ENCODE measurements around the gene OR2L3.
"Not testable (repeated sequence)": the region's sequence is repeated elsewhere in the genome, so short reads cannot be mapped to it uniquely, and the experiment has no call there.

Gene OR2L3

DNA sequence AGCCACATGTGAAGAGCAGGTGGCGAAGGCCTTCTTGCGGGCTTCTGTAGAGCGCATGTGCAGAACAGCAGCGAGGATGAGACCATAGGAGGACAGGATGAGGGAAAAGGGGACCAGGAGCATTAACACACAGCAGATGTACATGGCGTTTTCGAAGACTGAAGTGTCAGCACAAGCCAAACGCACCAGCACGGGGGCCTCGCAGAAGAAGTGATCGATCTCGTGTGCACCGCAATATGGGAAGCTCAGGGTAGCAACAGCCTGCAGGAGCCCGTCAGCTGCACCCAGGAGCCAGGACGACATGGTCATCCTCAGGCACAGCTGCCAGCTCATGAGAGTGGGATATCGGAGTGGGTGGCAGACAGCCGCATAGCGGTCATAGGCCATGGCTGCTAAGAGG, 37.2 kb downstream of the OR2L3 start:
- H3K9me3 ChIP-seq (ENCODE audit: control extremely low read depth in 1 of 5, control insufficient read depth in 4 of 5, insufficient read depth in 2 of 5, low read depth in 1 of 5, low read length in 4 of 5); CTCF ChIA-PET; H3K27me3 ChIP-seq (replicated peaks in 2 of 5; ENCODE audit: control insufficient read depth in 4 of 5, insufficient read depth in 5 of 5, low read length in 4 of 5); H3K27ac ChIP-seq (ENCODE audit: insufficient read depth in 1 of 2, low read depth in 1 of 2, low read length in 2 of 2, poor library complexity in 1 of 2, severe bottlenecking in 2 of 2); H3K36me3 ChIP-seq (ENCODE audit: control insufficient read depth in 4 of 4, insufficient read depth in 4 of 4, low read length in 3 of 4); POLR2A ChIA-PET; H3K4me1 ChIP-seq (ENCODE audit: control extremely low read depth in 1 of 4, control insufficient read depth in 4 of 4, insufficient read depth in 4 of 4, low read length in 3 of 4); H3K4me3 ChIP-seq (ENCODE audit: control insufficient read depth in 1 of 7, extremely low read depth in 1 of 7, insufficient read depth in 4 of 7, low read depth in 2 of 7, low read length in 6 of 7); DNase-seq: not testable (repeated sequence)
- no CpG with 5 or more reads among the region's 17 CpGs for WGBS (ENCODE audit: insufficient coverage)

DNA sequence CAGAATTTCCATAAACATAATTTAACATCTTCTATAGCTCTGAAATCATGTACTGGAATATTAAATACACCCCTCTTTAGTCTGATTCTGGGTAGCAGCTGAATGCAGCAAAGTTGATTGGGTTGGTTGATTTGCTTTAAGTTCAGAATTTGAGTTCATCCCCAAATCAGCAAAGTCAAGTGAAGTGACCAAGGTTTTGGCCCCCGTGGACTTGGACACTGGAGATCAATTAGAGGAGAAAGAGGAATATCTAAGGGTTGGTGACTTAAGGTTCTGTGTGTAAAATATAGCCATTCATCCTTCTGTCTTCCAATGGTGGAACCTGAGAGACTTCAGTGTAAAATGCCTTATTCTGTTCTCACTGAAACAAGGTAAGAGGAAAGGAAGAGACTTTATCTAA, 48.2 kb downstream of the OR2L3 start, which contains the start of gene OR2L13:
Gene OR2L13, plus strand, starts transcription at position 301 of the 400 bp plus-strand sequence. CDS start 4,192 bp downstream, outside the sequence.
- no peak for DNase-seq
- H3K4me3 ChIP-seq (ENCODE audit: control insufficient read depth in 1 of 7, extremely low read depth in 1 of 7, insufficient read depth in 4 of 7, low read depth in 2 of 7, low read length in 6 of 7): no peak within 1 kb of the TSS
- WGBS (ENCODE audit: insufficient coverage): no CpG with 5 or more reads among the region's 1 CpG
- H3K27me3 ChIP-seq (replicated peaks in 2 of 5; ENCODE audit: control insufficient read depth in 4 of 5, insufficient read depth in 5 of 5, low read length in 4 of 5): no peaks in the 10 kb centered on the region
- CTCF ChIA-PET: no interaction called here
- no peaks in the 10 kb centered on the region for H3K4me1 ChIP-seq (ENCODE audit: control extremely low read depth in 1 of 4, control insufficient read depth in 4 of 4, insufficient read depth in 4 of 4, low read length in 3 of 4)
- POLR2A ChIA-PET: no interaction called here
- peaks cover 0 to 4% (median 0%) of the 10 kb centered on the region in 5 experiments for H3K9me3 ChIP-seq (ENCODE audit: control extremely low read depth in 1 of 5, control insufficient read depth in 4 of 5, insufficient read depth in 2 of 5, low read depth in 1 of 5, low read length in 4 of 5)
- H3K27ac ChIP-seq (ENCODE audit: insufficient read depth in 1 of 2, low read depth in 1 of 2, low read length in 2 of 2, poor library complexity in 1 of 2, severe bottlenecking in 2 of 2): no peak within 1 kb of the TSS
- no peaks in the 10 kb centered on the region for H3K36me3 ChIP-seq (ENCODE audit: control insufficient read depth in 4 of 4, insufficient read depth in 4 of 4, low read length in 3 of 4)

- Histone ChIP-seq H3K4me3 (ENCODE audit: control insufficient read depth in 1 of 7, extremely low read depth in 1 of 7, insufficient read depth in 4 of 7, low read depth in 2 of 7, low read length in 6 of 7) (no peak overlapping the region), H3K27ac (ENCODE audit: insufficient read depth in 1 of 2, low read depth in 1 of 2, low read length in 2 of 2, poor library complexity in 1 of 2, severe bottlenecking in 2 of 2) (no peak overlapping the region), H3K36me3 (ENCODE audit: control insufficient read depth in 4 of 4, insufficient read depth in 4 of 4, low read length in 3 of 4) (no peaks in the 10 kb centered on the region), H3K4me1 (ENCODE audit: control extremely low read depth in 1 of 4, control insufficient read depth in 4 of 4, insufficient read depth in 4 of 4, low read length in 3 of 4) (no peaks in the 10 kb centered on the region), H3K27me3 (replicated peaks in 2 of 5; ENCODE audit: control insufficient read depth in 4 of 5, insufficient read depth in 5 of 5, low read length in 4 of 5) (no peaks in the 10 kb centered on the region), H3K9me3 (ENCODE audit: control extremely low read depth in 1 of 5, control insufficient read depth in 4 of 5, insufficient read depth in 2 of 5, low read depth in 1 of 5, low read length in 4 of 5) (no peaks in the 10 kb centered on the region)
- ChIA-PET CTCF (no interaction called here), POLR2A (no interaction called here)
- no peak for DNase-seq
- WGBS (ENCODE audit: insufficient coverage): no CpG with 5 or more reads among the region's 1 CpG
Observed at GRCh38 chr1:248098529-248098928, 51.9 kb downstream of the OR2L3 start.

DNA sequence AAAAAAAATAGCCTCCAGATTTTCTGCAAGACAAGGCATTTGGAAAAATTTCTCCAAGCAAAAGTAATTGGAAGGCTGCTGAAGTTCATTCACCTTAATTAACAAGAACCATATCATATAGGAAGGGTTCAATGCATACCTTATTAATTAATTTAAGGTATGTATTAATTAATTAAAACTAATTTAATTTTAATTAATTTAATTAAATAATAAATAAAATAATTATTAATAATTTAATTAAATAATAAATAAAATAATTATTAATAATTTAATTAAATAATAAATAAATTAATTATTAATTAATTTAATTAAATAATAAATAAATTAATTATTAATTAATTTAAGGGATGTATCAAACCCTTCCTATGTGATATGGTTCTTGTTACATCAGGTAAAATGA, 56.2 kb downstream of the OR2L3 start:
- ChIA-PET CTCF (no interaction called here), POLR2A (no interaction called here)
- Histone ChIP-seq H3K36me3 (ENCODE audit: control insufficient read depth in 4 of 4, insufficient read depth in 4 of 4, low read length in 3 of 4) (no peaks in the 10 kb centered on the region), H3K9me3 (ENCODE audit: control extremely low read depth in 1 of 5, control insufficient read depth in 4 of 5, insufficient read depth in 2 of 5, low read depth in 1 of 5, low read length in 4 of 5) (peaks cover 0 to 17% (median 0%) of the 10 kb centered on the region in 5 experiments), H3K4me3 (ENCODE audit: control insufficient read depth in 1 of 7, extremely low read depth in 1 of 7, insufficient read depth in 4 of 7, low read depth in 2 of 7, low read length in 6 of 7) (no peak overlapping the region), H3K27me3 (replicated peaks in 2 of 5; ENCODE audit: control insufficient read depth in 4 of 5, insufficient read depth in 5 of 5, low read length in 4 of 5) (no peaks in the 10 kb centered on the region), H3K4me1 (ENCODE audit: control extremely low read depth in 1 of 4, control insufficient read depth in 4 of 4, insufficient read depth in 4 of 4, low read length in 3 of 4) (no peaks in the 10 kb centered on the region), H3K27ac (ENCODE audit: insufficient read depth in 1 of 2, low read depth in 1 of 2, low read length in 2 of 2, poor library complexity in 1 of 2, severe bottlenecking in 2 of 2) (no peak overlapping the region)
- no peak for DNase-seq

- ChIA-PET CTCF (no interaction called here), POLR2A (no interaction called here)
- Histone ChIP-seq H3K27ac (ENCODE audit: insufficient read depth in 1 of 2, low read depth in 1 of 2, low read length in 2 of 2, poor library complexity in 1 of 2, severe bottlenecking in 2 of 2) (no peak overlapping the region), H3K36me3 (ENCODE audit: control insufficient read depth in 4 of 4, insufficient read depth in 4 of 4, low read length in 3 of 4) (no peaks in the 10 kb centered on the region), H3K27me3 (replicated peaks in 2 of 5; ENCODE audit: control insufficient read depth in 4 of 5, insufficient read depth in 5 of 5, low read length in 4 of 5) (no peaks in the 10 kb centered on the region), H3K4me1 (ENCODE audit: control extremely low read depth in 1 of 4, control insufficient read depth in 4 of 4, insufficient read depth in 4 of 4, low read length in 3 of 4) (no peaks in the 10 kb centered on the region), H3K9me3 (ENCODE audit: control extremely low read depth in 1 of 5, control insufficient read depth in 4 of 5, insufficient read depth in 2 of 5, low read depth in 1 of 5, low read length in 4 of 5) (peaks cover 0 to 48% (median 15%) of the 10 kb centered on the region in 5 experiments), H3K4me3 (ENCODE audit: control insufficient read depth in 1 of 7, extremely low read depth in 1 of 7, insufficient read depth in 4 of 7, low read depth in 2 of 7, low read length in 6 of 7) (peak overlapping the region in 1 of 7 experiments; percentile 6)
- 93% methylated on average over 5 of the region's 5 CpGs for WGBS (ENCODE audit: insufficient coverage)
- DNase-seq: peak in 1 of 3 donors; percentile 9
Observed at GRCh38 chr1:248111157-248111556, 64.5 kb downstream of the OR2L3 start.
